Colon (tissue), 2 donors: ENCODE results near the gene FGFBP2.
A peak's percentile ranks its signal among the peaks of the same experiment; 100 is the strongest.

Experiments used
- FAIRE-seq: peaks from 2 replicates; lab custom pipeline; 2012; peaks lifted over from hg19 to GRCh38; lab: Jason Lieb, UNC
- donor health status: control.
- donor health status: control.

The FGFBP2 gene, protein sequence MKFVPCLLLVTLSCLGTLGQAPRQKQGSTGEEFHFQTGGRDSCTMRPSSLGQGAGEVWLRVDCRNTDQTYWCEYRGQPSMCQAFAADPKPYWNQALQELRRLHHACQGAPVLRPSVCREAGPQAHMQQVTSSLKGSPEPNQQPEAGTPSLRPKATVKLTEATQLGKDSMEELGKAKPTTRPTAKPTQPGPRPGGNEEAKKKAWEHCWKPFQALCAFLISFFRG

DNA sequence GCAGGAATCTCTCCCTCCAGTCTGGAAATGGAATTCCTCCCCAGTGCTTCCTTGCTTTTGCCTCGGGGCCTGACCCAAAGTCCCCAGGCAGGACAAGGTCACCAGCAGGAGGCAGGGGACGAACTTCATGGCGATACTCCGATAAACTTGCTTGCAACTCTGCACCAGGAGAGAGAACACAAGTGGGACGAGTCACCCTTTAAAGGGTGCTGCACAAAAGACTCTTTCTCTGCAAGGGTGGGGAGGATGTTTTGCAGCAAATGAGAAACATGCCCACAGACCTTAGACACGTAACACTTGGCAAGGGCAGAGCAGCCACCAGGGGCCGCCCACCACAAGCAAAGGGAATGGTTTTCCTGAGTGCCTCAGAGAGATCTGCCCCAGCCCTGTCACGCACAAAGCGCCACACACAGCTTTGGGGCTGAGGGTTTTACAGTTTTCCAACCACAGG, at the start of gene FGFBP2:
Gene FGFBP2, minus strand, starts transcription at position 175 of the 451 bp plus-strand sequence. Its CDS starts 46 bp downstream, at position 129.
- FAIRE-seq = no peak

DNA sequence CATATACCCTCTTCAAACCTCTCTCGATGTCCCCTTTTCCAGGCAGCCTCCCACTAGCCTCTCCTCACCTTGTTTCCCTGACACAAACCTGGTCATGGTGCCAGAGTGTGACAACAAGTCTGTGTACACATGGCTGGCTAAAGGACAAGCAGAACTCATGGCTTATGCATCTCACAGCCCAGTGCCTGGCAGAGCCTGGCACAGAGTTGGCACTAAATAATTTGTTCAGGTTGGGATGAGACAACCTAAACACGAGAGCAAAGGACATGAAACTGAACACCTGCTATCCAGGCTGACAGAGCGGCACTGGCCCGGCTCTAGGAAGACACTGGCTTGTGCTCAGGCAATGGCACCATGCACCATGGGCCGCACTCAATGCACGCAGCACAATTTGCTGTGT, 48.2 kb upstream of the FGFBP2 start:
- FAIRE-seq = no peak

DNA sequence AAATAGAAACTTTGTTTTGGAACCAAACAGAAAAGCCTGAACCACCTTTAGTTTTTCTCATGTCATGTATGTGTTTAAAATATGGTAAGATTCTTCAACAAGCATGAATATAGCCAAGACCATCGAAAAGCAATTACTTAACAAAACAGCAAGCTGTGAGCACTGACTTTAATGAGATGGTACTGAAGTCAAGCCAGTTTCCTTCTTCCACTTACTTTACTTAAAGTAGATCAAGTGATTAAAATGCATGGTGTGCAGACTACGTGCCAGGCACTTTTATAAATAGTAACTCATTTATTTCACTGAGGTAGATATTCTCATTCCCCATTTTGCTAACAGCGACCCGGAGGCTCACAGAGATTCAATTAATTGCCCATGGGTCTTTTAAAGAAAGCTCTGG, 46.2 kb upstream of the FGFBP2 start:
- no peak for FAIRE-seq

DNA sequence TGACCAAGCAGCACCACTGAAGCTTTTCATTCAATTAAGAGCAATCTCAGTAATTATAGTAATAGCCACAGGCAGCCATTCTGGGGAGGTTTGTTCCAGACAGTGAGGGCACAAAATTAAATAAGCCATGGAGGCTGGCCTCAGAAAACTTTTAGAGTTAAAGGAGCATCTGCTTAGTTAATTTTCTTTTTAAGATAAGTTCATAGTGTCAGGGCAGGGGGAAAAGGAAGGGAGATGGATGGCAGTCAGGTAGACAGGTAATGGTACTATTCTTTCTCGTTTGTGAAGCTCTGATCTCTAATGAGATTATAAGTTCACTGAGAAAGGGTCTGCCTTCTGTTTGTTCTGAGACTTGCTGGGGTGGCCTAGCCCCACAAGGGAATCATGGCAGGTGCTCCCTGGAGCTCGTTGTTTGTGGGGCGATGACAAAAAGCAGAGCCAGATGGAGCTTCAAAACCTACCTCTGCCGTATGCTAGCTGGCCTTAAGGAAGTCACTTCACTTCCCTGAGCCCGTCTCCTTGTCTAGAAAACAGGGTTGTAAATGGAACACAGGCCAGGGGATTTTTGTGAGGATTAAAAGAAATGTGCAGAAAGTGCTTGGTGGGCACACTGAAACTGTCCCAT, 44.6 kb upstream of the FGFBP2 start:
- no peak for FAIRE-seq

DNA sequence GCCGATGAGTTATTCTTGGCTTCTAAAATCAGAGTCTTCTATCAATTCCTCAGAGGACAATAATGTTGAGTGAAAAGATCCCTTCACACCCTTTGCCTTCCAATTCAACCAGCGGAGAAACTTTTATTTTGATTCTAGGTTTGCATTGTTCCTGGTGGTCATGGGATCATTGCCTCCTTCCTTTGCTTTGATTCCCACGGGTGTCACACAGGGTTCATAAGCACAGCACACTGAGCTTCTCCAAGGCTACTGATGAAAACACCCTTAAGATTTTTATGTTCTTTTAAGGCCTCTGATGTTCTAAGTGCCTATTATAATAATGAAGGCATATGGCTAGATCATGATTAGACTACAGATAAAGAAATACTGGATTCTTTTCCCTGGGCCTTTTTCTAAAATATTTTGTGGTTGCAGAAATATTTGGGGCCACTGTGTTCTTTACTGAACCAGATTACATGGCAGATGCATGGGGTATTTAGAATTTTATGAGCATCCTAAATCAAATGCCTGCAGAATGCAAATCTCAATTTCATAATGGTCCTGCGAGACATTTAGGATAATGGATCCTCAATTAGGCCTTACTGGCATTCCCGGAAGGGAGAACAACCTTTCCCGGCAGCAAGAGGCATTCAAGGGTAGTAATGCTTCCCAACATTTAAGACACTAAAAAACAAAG, 43.9 kb upstream of the FGFBP2 start:
- no peak for FAIRE-seq

DNA sequence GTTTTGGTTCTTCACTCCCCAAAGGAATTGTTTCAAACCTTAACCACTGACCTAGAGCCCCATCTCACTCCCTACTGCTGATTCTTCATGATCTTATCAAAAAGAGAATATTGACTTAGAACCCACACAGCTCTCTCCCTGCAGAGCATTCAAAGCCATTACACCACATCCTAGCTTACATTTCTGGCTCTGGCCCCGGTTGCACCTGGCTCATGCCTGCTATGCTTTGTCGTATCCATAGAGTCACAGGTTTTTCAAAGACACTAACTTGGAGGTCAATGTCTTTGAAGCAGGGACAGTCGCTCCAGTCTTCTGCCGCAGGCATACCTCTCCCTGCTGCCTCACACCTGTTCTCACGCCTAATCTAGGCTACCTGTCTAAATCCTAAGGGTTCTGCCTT, 42.7 kb upstream of the FGFBP2 start:
- FAIRE-seq = no peak

DNA sequence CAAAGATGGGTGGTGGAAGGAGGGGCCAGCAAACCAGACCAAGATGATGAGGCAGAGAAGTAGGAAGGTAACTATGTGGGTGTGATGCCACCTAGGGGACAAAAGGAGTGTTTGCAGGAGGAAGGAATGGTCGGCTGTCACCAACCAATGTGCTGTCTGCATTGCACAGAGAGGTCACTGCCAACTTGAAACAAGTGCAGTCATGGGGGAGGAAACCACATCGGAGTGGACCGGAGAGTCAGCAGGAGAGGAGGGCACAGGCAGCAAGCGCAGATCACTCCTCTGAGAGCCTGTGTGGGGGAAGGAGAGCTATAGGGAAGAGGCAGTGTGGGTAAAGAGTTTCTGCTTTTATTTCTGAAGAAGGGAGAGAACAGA, 38.5 kb upstream of the FGFBP2 start:
- no peak for FAIRE-seq

DNA sequence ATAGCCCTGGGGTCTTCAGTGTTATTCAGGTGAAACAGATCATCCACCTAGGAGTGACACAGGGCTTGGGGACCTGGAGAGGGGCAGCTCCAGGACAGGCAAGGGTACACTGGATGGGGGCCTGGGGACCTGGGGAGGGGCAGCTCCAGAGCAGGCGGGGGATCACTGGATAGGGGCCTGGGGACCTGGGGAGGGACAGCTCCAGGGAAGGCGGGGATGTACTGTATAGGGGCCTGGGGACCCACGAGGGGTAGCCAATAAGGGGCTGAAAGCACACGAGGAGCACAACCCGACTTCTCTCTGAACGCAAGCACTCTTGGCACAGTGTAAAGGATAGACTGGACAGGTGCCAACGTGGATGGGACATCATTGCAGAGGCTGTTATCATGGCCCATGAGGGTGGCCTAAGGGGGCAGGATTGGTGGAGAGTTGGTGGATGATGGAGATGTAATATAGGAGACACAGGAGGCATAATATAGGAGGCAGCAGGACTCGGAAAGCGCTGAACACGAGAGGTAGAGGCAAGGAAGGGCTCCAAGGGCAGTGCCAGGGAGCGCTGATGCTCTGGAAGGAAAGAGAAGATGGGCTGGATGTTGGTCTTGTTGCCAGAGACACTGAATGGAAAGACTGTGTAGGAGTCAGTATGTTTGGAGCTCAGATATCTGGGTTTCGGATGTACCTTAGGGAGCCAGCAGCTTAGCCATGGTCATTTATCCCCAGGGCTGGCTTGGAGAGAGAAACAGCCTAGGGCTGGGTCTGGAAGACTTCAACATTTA, 37.9 kb upstream of the FGFBP2 start:
- FAIRE-seq = no peak

DNA sequence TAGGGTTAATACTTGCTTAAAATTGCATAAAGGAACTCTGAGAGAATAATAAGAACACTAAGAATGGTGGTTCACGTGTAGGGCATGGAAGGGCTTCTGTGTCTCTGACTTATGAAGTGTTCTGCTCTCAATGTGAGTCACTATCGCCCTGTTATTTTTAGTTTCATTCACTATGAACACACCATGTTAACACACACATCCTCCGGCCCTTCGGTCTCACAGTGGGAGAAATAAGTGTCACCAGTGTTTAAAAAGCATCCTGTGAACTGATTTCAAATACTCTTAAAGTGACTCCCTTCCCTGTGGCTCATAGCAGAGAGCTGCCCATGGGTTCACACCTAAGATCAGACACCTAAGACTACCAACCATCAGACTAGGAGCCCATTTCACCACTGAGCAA, 33.8 kb upstream of the FGFBP2 start:
- FAIRE-seq = no peak

DNA sequence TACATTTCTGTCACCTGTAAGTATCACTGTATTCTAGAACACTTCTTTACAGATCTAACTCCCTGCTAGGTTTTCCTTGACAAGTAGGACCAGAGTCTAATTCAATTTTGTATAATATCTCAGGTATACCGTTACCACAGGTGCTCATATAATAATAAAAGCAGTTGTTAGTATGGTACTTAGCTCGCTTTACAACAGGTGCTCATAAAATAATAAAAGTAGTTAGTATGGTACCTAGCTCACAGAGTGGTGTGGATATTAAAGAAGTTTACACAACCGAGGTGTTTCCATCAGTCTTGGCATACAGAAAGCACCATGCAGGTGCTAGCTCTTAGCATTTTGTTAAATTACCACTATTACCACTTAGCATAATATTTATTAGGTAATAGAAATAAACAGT, 32.9 kb upstream of the FGFBP2 start:
- FAIRE-seq = peak; percentile 45

DNA sequence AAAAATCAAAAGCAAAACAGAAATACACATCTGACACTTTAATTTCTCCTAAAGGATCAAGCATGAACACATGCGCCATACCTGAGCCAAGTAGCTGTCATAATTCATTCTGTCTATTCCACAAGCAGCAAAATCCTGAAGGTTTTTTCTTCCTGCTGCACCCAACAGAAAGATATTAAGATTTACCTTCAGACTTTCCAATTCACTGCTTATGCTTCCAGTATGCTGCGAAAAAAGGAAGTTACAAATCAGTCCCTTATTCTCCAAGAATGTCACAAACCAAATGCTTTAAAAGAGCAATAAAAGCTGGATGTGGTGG, 29.2 kb upstream of the FGFBP2 start:
- no peak for FAIRE-seq

DNA sequence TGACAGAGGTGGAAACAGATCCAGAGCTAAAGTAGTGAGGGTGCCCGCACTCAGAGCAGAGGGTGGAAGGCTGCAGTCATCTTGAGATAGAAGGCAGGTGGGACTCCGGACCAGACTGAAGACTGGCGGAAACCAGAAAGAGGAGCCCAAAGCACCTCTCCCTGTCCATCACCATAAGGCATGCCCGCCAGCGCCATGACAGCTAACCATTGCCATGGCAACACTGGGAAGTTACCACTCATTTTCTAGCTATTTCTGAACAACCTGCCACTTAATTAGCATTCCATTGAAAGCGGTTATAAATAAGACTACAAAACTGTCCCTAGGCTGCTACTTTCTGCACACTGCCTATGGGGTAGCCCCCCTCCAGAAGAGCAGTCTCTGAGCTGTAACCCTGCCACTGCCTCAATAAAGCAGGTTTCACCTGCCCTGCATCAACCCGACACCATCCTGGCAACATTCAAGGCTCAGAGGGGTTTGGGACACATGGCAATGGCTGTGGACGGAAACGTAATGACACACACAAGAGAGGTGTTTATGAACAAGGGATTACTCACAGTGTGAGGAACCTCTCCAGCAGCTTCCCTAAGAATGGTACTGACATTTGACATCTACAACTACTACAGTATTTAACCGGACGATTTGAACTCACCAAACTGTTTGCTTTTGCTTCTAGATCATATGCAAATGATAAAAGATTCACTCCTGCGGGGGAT, 27.8 kb upstream of the FGFBP2 start:
- FAIRE-seq = no peak

DNA sequence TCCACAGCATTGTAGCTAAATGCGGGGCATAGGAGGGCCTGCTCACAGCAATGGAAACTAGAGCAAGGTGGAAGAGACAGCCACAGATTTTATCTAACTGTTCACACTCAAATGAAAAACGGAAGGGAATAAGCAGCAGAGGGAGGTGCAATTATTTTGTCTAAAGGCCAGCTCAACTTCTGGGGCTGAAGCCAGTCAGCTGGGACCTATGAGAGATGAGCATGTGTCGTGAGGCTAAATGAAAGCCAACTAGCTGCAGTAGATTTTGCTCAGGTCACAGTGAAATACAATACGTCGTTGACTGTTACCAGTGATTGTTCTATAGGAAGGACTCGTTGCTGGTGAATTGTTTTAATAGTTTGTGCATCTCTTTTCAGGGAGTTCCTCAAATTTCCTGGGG, 26.4 kb upstream of the FGFBP2 start:
- no peak for FAIRE-seq

DNA sequence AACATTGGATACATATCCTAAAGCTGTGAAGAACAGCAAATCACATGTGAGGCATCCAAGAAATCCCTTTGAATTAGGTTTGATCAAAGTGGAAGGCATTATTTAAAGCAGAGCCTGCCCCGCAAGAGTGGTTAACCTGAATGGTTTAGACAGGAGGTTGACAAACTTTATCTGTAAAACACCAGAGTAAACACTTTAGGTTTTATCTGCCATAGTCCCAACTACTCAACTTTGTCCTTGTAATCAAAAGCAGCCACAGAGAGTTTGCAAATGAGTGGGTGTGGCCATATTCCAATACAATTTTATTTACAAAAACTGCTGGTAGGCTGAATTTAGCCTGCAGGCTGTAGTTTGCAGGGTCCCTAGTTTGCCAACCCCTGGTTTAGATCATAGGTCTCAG, 25.2 kb upstream of the FGFBP2 start:
- no peak for FAIRE-seq

DNA sequence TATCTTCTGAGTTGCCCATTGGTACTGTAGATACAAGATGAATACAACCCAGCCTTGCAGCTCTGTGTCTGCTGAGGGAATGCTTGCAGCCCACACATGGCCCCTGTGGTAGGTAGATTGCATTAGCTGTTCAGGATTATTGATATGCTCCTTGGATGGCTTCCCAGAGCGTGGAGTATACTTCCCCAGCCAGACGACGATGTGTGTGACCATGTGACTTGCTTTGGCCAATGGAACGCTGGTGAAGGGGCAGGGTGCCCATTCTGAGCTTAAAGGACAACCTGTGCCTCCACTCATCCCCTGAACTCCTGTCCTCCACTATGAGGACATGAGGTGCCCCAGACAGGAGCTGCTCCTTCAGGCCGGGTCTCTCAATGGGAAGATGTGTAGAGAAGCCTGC, 23.9 kb upstream of the FGFBP2 start:
- no peak for FAIRE-seq

DNA sequence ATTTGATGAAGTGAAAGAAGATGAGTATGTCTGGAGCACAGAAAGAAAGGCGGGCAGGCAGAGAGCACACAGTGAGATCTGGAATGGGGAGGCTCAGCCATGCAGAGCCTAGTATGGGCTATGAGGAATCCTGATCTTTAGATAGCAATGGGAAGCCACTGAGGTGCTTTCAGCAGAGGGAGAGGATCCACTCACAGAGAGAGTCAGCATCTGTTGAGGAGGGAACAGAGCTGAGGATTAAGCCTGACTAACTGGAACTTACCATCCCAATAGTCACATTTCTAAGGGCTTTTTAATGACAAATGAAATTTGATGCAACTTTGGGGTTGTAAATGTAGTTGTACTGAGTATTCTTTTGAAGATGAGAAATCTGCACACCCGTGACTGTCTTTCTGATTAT, 20.6 kb upstream of the FGFBP2 start:
- FAIRE-seq = no peak

DNA sequence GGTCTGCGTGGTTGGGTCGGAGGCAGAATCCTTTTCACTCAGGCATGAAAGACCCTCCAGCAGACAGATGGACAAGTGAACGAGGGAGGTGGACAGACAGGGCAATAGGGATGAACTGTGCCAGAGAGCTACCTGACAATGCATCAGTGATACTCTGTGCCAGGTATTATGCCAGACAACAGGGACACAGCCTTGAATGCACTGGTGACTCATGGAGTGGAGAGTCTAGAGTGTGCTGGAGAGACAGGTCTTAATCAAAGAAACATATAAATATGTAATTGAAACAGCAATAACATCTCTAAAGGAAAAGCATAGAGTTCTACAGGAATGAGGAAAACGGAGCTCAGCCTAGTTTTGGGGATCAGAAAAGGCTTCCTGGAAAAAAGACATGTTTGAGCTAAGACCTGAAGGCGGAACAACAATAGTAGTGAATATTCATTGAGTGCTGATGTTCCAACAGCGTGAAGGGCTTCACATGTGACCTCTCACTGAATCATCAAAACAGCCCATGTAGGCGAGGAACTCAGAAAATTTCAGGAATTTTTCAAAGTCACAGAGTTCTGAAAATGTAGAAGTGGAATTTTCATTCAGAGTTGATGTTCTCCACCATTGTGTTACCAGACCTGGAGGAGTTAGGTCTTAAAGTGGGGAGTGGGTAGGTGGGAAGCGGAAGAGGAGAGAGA, 20.0 kb upstream of the FGFBP2 start:
- no peak for FAIRE-seq

DNA sequence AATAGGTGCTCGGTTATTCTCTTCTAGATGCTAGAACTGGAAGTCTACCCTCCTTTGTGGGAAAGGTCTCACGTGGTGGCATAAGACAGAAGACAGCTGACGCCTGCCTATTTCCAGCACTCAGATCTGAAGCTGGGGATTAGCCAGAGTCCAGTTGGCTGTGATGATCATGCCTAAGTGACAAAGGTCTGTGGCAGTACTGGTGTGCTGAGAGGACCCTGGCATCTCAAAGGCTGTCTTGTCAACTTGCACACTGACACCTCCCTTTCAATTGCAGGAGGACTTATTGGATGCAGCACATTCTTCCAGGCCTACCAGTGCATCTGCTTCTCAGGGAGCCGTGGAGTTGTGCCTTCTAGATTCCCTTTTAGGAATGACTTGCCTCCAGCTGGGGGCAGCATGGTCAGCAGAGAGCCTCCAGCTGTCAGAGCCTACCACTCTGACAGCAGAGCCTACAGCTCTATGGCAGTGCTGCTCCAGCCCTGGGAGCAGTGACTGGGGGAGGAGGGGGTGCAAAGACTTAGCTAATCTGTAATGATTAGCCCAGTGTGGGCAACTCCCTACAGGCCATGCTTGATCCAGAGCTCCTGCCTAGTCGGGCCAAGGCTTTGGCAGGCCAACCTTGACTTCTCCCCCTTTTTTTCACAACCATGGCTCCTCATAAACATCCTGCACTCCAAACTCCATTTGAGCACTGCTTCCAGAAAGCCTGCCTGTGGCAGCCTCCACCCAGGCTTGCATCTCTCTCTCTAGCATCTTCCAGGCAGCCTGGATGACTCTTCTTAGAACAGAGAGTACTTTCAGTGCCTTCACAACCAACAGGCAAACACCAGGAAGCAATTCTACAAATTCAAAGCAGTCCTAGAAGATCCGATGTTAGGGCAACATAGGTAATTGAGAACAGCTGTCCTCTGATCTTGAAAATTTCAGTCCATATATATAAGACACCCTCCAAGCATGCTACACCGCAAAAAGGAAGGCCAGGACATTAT, 13.8 kb upstream of the FGFBP2 start:
- FAIRE-seq = no peak

DNA sequence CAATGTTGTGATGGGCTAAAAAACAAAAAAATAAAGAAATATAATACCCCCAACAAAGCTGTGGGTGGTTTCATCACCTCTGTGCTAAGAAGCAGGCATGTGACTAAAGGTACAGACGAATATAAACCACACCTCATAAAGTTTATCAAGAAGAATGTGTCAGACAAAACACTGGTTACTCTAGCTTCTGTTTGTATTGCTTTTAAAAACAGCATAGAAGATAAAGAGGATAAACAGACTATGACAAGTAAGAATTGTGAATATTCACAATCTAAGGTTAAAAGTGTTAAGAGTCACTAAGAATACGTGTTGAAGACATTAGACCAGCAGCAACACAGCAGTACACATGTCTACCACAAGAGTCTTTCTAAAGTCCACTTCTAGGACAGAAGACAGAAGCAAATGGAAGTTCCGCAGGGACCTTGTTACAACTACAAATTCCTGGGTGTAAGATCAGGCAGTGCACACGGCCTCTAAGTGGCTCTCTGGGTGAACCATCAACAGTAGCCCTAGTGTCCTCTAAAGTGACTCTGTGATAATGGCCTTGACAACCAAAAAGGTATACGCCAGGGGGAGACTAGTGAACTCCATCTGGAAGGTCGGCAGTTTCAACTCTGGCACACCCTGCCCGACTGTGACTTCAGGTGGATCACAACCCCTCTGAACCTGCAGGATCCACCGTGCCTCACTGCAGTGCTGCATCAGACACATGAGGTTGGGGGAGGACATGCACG, 8.3 kb upstream of the FGFBP2 start:
- FAIRE-seq = no peak
